Measurements from ENCODE around the gene KCNG2. TPM values are rescaled to one million over a fixed set of nuclear protein-coding genes. Genes with fewer than 3 reads are reported as not detected.

KCNG2 gene
- total RNA-seq, 4 donors from 2014 or later, result 2.3 to 3.8 (median 3.2) TPM; not detected in 1

DNA sequence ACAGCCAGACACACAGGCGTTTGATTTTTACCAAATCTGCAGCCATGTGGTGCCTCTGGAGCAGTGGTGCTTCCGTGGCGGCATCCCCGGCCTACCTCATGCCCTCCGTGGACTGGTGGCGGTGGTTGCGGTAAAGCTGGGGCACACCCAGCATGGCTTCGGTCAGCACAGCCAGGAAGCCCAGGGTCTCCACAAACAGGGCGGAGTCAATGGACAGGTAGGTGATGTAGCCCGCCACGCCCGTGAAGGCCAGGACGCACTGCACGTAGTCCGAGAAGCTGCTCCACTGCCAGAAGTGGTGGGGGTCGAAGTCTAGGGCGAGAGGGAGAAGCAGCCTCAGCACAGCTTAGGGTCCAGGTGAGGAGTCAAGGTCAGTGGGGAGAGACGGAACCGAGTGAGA lies 121.4 kb downstream of the KCNG2 start:
- DNase-seq, result peak in 1 of 3 donors; percentile 40
- H3K27ac ChIP-seq, result no peak overlapping the region
- no peak for TF ChIP-seq POLR2A (IDR thresholded peaks at IDR 0.05)
- TF ChIP-seq, protein P1, sequence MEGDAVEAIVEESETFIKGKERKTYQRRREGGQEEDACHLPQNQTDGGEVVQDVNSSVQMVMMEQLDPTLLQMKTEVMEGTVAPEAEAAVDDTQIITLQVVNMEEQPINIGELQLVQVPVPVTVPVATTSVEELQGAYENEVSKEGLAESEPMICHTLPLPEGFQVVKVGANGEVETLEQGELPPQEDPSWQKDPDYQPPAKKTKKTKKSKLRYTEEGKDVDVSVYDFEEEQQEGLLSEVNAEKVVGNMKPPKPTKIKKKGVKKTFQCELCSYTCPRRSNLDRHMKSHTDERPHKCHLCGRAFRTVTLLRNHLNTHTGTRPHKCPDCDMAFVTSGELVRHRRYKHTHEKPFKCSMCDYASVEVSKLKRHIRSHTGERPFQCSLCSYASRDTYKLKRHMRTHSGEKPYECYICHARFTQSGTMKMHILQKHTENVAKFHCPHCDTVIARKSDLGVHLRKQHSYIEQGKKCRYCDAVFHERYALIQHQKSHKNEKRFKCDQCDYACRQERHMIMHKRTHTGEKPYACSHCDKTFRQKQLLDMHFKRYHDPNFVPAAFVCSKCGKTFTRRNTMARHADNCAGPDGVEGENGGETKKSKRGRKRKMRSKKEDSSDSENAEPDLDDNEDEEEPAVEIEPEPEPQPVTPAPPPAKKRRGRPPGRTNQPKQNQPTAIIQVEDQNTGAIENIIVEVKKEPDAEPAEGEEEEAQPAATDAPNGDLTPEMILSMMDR (IDR thresholded peaks at IDR 0.05), result no peak
- H3K4me1 ChIP-seq, result no peaks in the 10 kb centered on the region
- no peaks in the 10 kb centered on the region for H3K27me3 ChIP-seq
- no peak overlapping the region for H3K4me3 ChIP-seq
- H3K36me3 ChIP-seq, result peaks cover 0 to 52% (median 0%) of the 10 kb centered on the region in 3 donors
- H3K9me3 ChIP-seq, result no peaks in the 10 kb centered on the region

DNA sequence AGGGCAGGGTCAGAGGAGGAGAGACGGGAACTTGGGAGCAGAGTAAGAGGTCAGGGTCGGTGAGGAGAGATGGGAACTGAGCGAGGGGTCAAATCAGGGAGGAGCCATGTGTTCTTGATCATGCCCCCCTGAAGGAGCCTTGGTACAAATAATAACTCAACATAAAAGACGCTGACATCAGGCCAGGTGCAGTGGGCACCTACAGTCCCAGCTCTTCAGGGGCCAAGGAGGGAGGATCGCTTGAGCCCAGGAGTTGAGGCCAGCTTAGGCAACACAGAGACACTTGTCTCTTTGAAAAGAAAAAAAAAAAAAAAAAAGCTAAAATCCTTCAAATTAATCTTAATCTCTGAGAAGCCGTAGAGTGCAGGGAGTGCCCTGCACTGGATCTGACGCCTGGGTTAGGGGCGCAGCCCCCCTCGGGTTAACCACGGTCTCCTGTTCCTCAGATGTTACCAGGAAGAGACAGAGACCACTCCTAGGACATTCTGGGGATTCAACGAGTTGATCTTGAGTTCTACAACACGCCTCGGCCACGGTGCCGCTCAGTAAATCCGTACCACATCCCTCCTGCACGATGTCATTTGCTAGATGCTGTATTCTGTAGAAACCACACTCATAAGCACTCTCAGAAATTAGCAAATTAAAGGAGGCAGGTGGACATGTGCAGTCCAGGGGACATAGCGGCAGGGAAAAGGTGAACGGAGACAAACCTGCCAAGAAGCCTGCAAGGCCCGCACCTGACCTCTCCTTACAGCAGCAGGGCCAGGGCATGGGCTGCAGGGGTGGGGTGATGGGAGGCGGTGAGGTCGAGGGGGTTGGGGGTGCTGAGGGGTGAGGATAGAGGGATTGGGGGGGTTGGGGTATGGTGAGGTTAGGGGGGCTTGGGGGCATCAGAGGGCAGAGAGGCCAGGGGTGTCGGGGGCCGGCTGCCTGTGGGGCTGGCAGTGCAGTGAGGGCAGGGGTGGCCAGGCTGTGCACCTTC lies 124.5 kb downstream of the KCNG2 start:
- peak in 1 of 3 donors; percentile 21 for DNase-seq
- H3K27me3 ChIP-seq, result no peaks in the 10 kb centered on the region
- H3K27ac ChIP-seq, result no peak overlapping the region
- no peaks in the 10 kb centered on the region for H3K9me3 ChIP-seq
- TF ChIP-seq, protein P1 (IDR thresholded peaks at IDR 0.05), result no peak
- TF ChIP-seq POLR2A (IDR thresholded peaks at IDR 0.05), result no peak
- H3K4me1 ChIP-seq, result no peaks in the 10 kb centered on the region
- no peak overlapping the region for H3K4me3 ChIP-seq
- peaks cover 0 to 23% (median 0%) of the 10 kb centered on the region in 3 donors for H3K36me3 ChIP-seq

DNA sequence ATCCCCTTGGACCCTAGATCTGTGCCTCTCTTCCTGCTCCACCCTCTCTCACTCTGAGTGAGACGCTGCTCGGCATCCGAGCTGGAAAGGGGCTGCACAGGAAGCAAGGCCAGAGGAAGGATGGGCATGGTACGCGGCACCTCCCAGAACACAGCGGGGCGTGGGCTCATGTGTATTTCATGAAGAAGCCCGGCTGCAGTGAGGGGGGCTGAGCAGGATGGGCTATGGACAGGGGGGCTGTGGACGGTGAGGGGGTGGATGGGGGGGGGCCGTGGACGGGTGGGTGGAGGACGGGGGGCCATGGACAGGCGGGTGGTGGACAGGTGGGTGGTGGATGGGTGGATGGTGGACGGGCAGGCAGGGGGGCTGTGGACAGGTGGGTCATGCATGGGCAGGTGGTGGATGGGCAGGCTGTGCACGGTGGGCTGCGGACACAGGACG lies 125.3 kb downstream of the KCNG2 start:
- peaks cover 0 to 25% (median 0%) of the 10 kb centered on the region in 3 donors for H3K36me3 ChIP-seq
- no peaks in the 10 kb centered on the region for H3K27me3 ChIP-seq
- TF ChIP-seq, protein P1 (IDR thresholded peaks at IDR 0.05), result no peak
- TF ChIP-seq POLR2A (IDR thresholded peaks at IDR 0.05), result no peak
- H3K27ac ChIP-seq, result no peak overlapping the region
- peak in 2 of 3 donors; percentile 28 to 31 for DNase-seq
- no peaks in the 10 kb centered on the region for H3K9me3 ChIP-seq
- no peak overlapping the region for H3K4me3 ChIP-seq
- no peaks in the 10 kb centered on the region for H3K4me1 ChIP-seq

DNA sequence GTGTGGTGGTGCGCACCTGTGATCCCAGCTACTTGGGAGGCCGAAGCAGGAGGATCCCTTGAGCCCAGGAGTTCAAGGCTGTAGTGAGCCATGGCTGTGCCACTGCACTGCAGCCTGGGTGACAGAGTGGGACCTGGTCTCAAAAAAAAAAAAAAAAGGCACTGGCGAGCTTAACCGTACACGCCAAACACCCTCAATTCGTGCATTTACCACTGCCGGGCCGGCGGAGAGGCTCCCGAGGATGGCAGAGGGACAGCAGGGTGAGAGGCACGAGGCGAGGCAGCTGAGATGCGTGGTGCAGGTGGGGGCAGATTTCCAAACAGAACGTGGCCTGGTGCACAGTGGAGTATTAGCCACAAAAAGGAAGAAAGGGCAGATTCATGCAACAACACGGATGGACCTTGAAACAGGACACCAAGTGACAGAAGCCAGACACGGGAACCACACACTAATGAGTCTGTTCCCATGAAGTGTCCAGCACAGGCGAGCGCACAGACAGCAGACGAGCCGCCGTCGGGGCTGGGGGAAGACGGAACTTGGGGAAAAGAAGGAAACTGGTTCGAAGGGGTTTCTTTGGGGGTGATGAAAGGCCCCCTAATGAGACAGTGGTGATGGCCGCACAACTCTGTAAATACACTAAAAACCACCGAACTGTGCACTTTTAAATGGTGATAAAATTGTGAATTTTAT lies 126.3 kb downstream of the KCNG2 start:
- Histone ChIP-seq H3K36me3 (peaks cover 0 to 26% (median 0%) of the 10 kb centered on the region in 3 donors), H3K4me1 (no peaks in the 10 kb centered on the region), H3K9me3 (peaks cover 0 to 7% (median 2%) of the 10 kb centered on the region in 4 donors), H3K4me3 (no peak overlapping the region), H3K27ac (no peak overlapping the region), H3K27me3 (no peaks in the 10 kb centered on the region)
- TF ChIP-seq POLR2A (IDR thresholded peaks at IDR 0.05), result no peak
- TF ChIP-seq, protein P1 (IDR thresholded peaks at IDR 0.05), result no peak
- peak in 2 of 3 donors; percentile 26 to 36 for DNase-seq

DNA sequence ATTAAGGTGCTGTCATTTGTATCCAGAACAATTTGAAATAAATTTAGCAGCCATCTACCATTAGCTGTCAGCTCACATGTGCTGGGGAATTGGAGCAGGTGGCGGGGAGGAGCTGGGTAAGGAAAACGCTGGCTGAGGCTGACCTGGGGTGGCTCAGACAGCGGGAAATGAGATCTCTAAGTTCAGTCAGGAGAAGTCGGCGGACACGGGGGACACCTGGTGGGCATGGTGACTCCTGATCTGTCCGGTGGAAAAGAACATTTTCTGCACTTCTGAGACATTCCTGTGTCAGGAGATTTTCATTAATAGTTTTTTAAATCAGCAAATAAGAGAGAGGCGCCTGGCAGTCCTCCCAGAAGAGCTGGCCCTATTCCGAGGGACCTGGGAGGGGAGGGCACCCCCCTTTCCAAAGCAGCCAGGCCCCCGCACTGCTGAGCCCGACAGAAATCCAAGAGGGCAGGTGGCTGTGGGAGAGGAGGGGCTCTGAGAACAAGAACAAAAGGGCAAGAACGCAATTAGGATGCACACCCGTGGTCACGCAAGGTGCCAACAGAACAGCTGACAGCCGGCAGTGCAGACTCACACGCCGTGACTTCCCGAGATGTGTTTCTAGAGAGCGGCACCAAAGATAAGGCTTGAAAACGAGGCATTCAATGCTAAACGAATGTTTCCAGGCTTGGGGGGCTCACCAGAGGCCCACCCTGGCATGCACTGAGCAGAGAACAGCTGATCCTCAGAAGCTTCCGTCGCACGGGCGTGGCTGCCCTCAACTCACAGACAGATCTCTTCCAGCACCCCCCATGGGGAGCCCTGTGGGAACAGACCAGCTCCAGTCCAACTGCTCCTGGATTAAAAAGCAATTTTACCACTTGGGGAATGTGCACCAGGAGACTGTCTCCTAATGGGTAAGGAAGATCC lies 127.3 kb downstream of the KCNG2 start:
- Histone ChIP-seq H3K27me3 (no peaks in the 10 kb centered on the region), H3K4me1 (no peaks in the 10 kb centered on the region), H3K4me3 (no peak overlapping the region), H3K36me3 (peaks cover 0 to 31% (median 0%) of the 10 kb centered on the region in 3 donors), H3K9me3 (peaks cover 0 to 11% (median 4%) of the 10 kb centered on the region in 4 donors), H3K27ac (no peak overlapping the region)
- no peak for TF ChIP-seq POLR2A (IDR thresholded peaks at IDR 0.05)
- TF ChIP-seq, protein P1 (IDR thresholded peaks at IDR 0.05), result no peak
- peak in 2 of 3 donors; percentile 26 to 30 for DNase-seq
